H9 (cell line): ENCODE results near the gene COX10. TPM values are rescaled to one million over a fixed set of nuclear protein-coding genes. Genes with fewer than 3 reads are reported as not detected.

Experiments used
- DNase-seq: peaks from one replicate; pipeline ENCODE4 v3.0.0-alpha.2; 2017
- H2AFZ ChIP-seq: one replicate; pipeline ENCODE4 v1.6.1; 2013; ENCODE audit warnings: mild to moderate bottlenecking, low read length, control low read depth, moderate library complexity
- H2AK5ac ChIP-seq: 2 replicates; pipeline ENCODE4 v1.6.1; 2013; ENCODE audit warnings: low read length, control low read depth, mixed read lengths; ENCODE audit not compliant: insufficient read length
- H2BK120ac ChIP-seq: one replicate; pipeline ENCODE4 v1.6.1; 2013; ENCODE audit warnings: low read depth, mild to moderate bottlenecking, low read length, control low read depth, inconsistent platforms; ENCODE audit not compliant: poor library complexity, severe bottlenecking
- H2BK12ac ChIP-seq: 2 replicates; pipeline ENCODE4 v1.6.1; 2013; ENCODE audit warnings: low read length, control low read depth, mixed read lengths, low read depth; ENCODE audit not compliant: insufficient read length
- H2BK15ac ChIP-seq: 2 replicates; pipeline ENCODE4 v1.6.1; 2013; ENCODE audit warnings: low read depth, low read length, control low read depth
- H2BK20ac ChIP-seq: one replicate; pipeline ENCODE4 v1.6.1; 2013; ENCODE audit warnings: low read depth, mild to moderate bottlenecking, low read length, control low read depth, inconsistent platforms; ENCODE audit not compliant: poor library complexity, severe bottlenecking
- H2BK5ac ChIP-seq: 2 replicates; pipeline ENCODE4 v1.6.1; 2013; ENCODE audit warnings: low read length, control low read depth, mixed read lengths; ENCODE audit not compliant: insufficient read length
- H3K14ac ChIP-seq: 2 replicates; pipeline ENCODE4 v1.6.1; 2013; ENCODE audit warnings: low read length, control low read depth; ENCODE audit not compliant: insufficient read depth
- H3K18ac ChIP-seq: 2 replicates; pipeline ENCODE4 v1.6.1; 2013; ENCODE audit warnings: low read depth, mild to moderate bottlenecking, mixed read lengths, low read length, control low read depth; ENCODE audit not compliant: insufficient read length
- H3K23ac ChIP-seq: 2 replicates; pipeline ENCODE4 v1.6.1; 2013; ENCODE audit warnings: low read length, control low read depth, mixed read lengths, low read depth; ENCODE audit not compliant: insufficient read length
- H3K23me2 ChIP-seq: 2 replicates; pipeline ENCODE4 v1.6.1; 2013; ENCODE audit warnings: low read depth, mild to moderate bottlenecking, mixed read lengths, low read length, control low read depth; ENCODE audit not compliant: insufficient read length, poor library complexity, severe bottlenecking
- H3K27ac ChIP-seq: 2 replicates; pipeline ENCODE4 v1.5.1; 2013; ENCODE audit warnings: low read length, control low read depth, mixed read lengths, low read depth; ENCODE audit not compliant: insufficient read length
- H3K27me3 ChIP-seq: 2 replicates; pipeline ENCODE4 v1.6.1; 2013; ENCODE audit warnings: low read length, control low read depth, inconsistent platforms; ENCODE audit not compliant: insufficient read depth
- H3K4ac ChIP-seq: 2 replicates; pipeline ENCODE4 v1.6.1; 2013; ENCODE audit warnings: low read depth, mild to moderate bottlenecking, control low read depth, inconsistent platforms, low read length, moderate library complexity
- H3K4me1 ChIP-seq: 2 replicates; pipeline ENCODE4 v1.6.1; 2013; ENCODE audit warnings: low read length, control low read depth, inconsistent platforms; ENCODE audit not compliant: insufficient read depth
- H3K4me2 ChIP-seq: 2 replicates; pipeline ENCODE4 v1.6.1; 2013; ENCODE audit warnings: low read length, control low read depth, mixed read lengths; ENCODE audit not compliant: insufficient read length, insufficient read depth
- H3K56ac ChIP-seq: 2 replicates; pipeline ENCODE4 v1.6.1; 2013; ENCODE audit warnings: low read depth, mild to moderate bottlenecking, mixed read lengths, low read length, control low read depth; ENCODE audit not compliant: insufficient read length
- H3K79me1 ChIP-seq: 2 replicates; pipeline ENCODE4 v1.6.1; 2013; ENCODE audit warnings: low read depth, mild to moderate bottlenecking, moderate library complexity, low read length, control low read depth, inconsistent platforms; ENCODE audit not compliant: insufficient read depth, poor library complexity, severe bottlenecking
- H3K79me2 ChIP-seq: 2 replicates; pipeline ENCODE4 v1.6.1; 2013; ENCODE audit warnings: low read length, control low read depth, inconsistent platforms; ENCODE audit not compliant: insufficient read depth
- H3K9ac ChIP-seq: 2 replicates; pipeline ENCODE4 v1.6.1; 2013; ENCODE audit warnings: low read length, control low read depth, mixed read lengths; ENCODE audit not compliant: insufficient read length; ENCODE audit errors: extremely low read depth
- H3K9me3 ChIP-seq: one replicate; pipeline ENCODE4 v1.6.1; 2013; ENCODE audit warnings: low read depth, low read length, inconsistent platforms; ENCODE audit not compliant: control insufficient read depth
- H3T11ph ChIP-seq: one replicate; pipeline ENCODE4 v1.6.1; 2013; ENCODE audit warnings: mild to moderate bottlenecking, low read length, control low read depth, inconsistent platforms
- H4K20me1 ChIP-seq: one replicate; pipeline ENCODE4 v1.6.1; 2013; ENCODE audit not compliant: control insufficient read depth, insufficient read length, insufficient read depth
- H4K5ac ChIP-seq: 2 replicates; pipeline ENCODE4 v1.6.1; 2013; ENCODE audit warnings: low read depth, mild to moderate bottlenecking, mixed read lengths, low read length, control low read depth; ENCODE audit not compliant: insufficient read length
- H4K8ac ChIP-seq: replicated peaks from 2 replicates; pipeline ENCODE4 v1.6.1; 2013; ENCODE audit warnings: low read length, control low read depth, mixed read lengths, low read depth; ENCODE audit not compliant: insufficient read length
- H4K91ac ChIP-seq: 2 replicates; pipeline ENCODE4 v1.6.1; 2013; ENCODE audit warnings: low read depth, mild to moderate bottlenecking, moderate library complexity, mixed read lengths, low read length, control low read depth; ENCODE audit not compliant: insufficient read length
- H3K27ac Mint-ChIP-seq, 3 experiments: 2 replicates in 2 of 3; 3 replicates in 1 of 3; pipeline ENCODE4 v1.8.0; 2020 to 2021; ENCODE audit warnings: mixed read lengths in 3 of 3, mild to moderate bottlenecking in 1 of 3, moderate library complexity in 1 of 3
- H3K27me3 Mint-ChIP-seq: 2 replicates; pipeline ENCODE4 v1.8.0; 2021; ENCODE audit warnings: low read depth, mild to moderate bottlenecking, moderate library complexity, mixed read lengths
- H3K36me3 Mint-ChIP-seq, 3 experiments: 2 replicates in 2 of 3; 3 replicates in 1 of 3; pipeline ENCODE4 v1.8.0; 2020 to 2021; ENCODE audit warnings: low read depth in 3 of 3, mixed read lengths in 3 of 3; ENCODE audit not compliant: insufficient read depth in 1 of 3
- H3K4me1 Mint-ChIP-seq, 2 experiments: 2 replicates each; pipeline ENCODE4 v1.8.0; 2020; ENCODE audit warnings: mixed read lengths in 2 of 2
- H3K4me3 Mint-ChIP-seq, 2 experiments: 2 replicates in 1 of 2; 3 replicates in 1 of 2; pipeline ENCODE4 v1.8.0; 2020 to 2021; ENCODE audit warnings: mild to moderate bottlenecking in 2 of 2, mixed read lengths in 2 of 2, moderate library complexity in 1 of 2
- H3K9me3 Mint-ChIP-seq, 2 experiments: 2 replicates in 1 of 2; 3 replicates in 1 of 2; pipeline ENCODE4 v1.8.0; 2020; ENCODE audit warnings: mild to moderate bottlenecking in 2 of 2, mixed read lengths in 2 of 2, moderate library complexity in 1 of 2
- WGBS: extraction: QIAGEN DNeasy Blood & Tissue Kit; methylation state at CpG from one replicate; pipeline ENCODE4 v1.1.7; 2013; ENCODE audit warnings: missing lambda C conversion rate, low lambda C conversion rate, mixed read lengths; ENCODE audit not compliant: insufficient read length; ENCODE audit errors: extremely low coverage; 5-methylcytosine and 5-hydroxymethylcytosine counted together
- total RNA-seq: library from RNA; stranded (reverse); gene quantifications from 2 replicates; pipeline ENCODE4 v1.2.1, GENCODE V29; 2021
- TF ChIP-seq, protein P1 (sequence below): fragments of 200-600 bp; sonication (generic); conservative IDR thresholded peaks from 3 replicates; pipeline ENCODE4 v1.8.0; 2021; ENCODE audit warnings: antibody characterized with exemption, mild to moderate bottlenecking

COX10 gene
- total RNA-seq, 1 experiment from 2014 or later: 20.6 TPM

DNA sequence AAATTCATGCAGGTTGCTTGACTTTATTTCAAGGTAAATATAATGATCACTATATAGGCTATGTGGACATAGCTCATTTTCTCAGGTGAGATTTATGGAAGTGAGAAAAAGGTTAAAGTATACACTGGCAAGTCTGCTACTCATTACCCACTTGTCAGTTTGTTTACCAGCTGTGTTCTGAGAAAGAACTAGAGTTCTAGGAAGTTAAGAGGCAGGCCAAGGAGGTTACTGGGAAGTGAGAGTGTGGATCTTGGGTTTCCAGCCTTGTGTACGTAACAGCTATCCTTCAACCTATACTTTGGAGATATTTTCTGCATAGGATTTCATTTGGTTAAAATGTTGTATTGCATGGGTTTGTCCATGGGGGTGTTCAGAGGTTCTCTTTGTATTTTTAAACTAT is 31.9 kb upstream of the COX10 start:
- H3K4me1 Mint-ChIP-seq: no peaks in the 10 kb centered on the region
- Histone ChIP-seq H2BK12ac (no peak overlapping the region), H3K18ac (no peak overlapping the region), H3K4ac (no peak overlapping the region), H3K4me1 (no peaks in the 10 kb centered on the region), H3K27me3 (no peaks in the 10 kb centered on the region), H2BK5ac (no peak overlapping the region), H2AFZ (no peak overlapping the region), H3K79me2 (no peaks in the 10 kb centered on the region), H4K20me1 (no peaks in the 10 kb centered on the region), H2AK5ac (no peak overlapping the region), H3K56ac (no peak overlapping the region), H3K23ac (no peak overlapping the region), H3K14ac (no peak overlapping the region), H3K4me2 (no peak overlapping the region), H4K5ac (no peak overlapping the region), H3K9ac (no peak overlapping the region), H2BK15ac (no peak overlapping the region), H2BK20ac (no peak overlapping the region), H4K8ac (no peak overlapping the region), H3K9me3 (no peaks in the 10 kb centered on the region), H3T11ph (no peak overlapping the region), H2BK120ac (no peak overlapping the region), H3K23me2 (no peaks in the 10 kb centered on the region), H3K79me1 (no peaks in the 10 kb centered on the region), H3K27ac (no peak overlapping the region), H4K91ac (no peak overlapping the region)
- no CpG with 5 or more reads among the region's 1 CpG for WGBS
- no peak overlapping the region for H3K4me3 Mint-ChIP-seq
- TF ChIP-seq, protein P1, sequence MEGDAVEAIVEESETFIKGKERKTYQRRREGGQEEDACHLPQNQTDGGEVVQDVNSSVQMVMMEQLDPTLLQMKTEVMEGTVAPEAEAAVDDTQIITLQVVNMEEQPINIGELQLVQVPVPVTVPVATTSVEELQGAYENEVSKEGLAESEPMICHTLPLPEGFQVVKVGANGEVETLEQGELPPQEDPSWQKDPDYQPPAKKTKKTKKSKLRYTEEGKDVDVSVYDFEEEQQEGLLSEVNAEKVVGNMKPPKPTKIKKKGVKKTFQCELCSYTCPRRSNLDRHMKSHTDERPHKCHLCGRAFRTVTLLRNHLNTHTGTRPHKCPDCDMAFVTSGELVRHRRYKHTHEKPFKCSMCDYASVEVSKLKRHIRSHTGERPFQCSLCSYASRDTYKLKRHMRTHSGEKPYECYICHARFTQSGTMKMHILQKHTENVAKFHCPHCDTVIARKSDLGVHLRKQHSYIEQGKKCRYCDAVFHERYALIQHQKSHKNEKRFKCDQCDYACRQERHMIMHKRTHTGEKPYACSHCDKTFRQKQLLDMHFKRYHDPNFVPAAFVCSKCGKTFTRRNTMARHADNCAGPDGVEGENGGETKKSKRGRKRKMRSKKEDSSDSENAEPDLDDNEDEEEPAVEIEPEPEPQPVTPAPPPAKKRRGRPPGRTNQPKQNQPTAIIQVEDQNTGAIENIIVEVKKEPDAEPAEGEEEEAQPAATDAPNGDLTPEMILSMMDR: no peak
- H3K27ac Mint-ChIP-seq: no peak overlapping the region
- H3K27me3 Mint-ChIP-seq: no peaks in the 10 kb centered on the region
- H3K36me3 Mint-ChIP-seq: peaks cover 6 to 10% (median 9%) of the 10 kb centered on the region in 3 experiments; a peak in 6 of 7 replicates
- DNase-seq: no peak
- H3K9me3 Mint-ChIP-seq: no peaks in the 10 kb centered on the region
